Esophagus squamous epithelium (tissue), 4 donors: ENCODE data around the gene KHNYN.

Source experiments
- POLR2A ChIP-seq, 4 donors: fragments of 450-650 bp; IDR thresholded peaks; one replicate each; pipeline ENCODE4 v1.6.1; 2017; ENCODE audit warnings: antibody characterized with exemption in 4 of 4, mild to moderate bottlenecking in 4 of 4, moderate library complexity in 3 of 4
- TF ChIP-seq, protein P1 (sequence below), 6 experiments: fragments of 450-650 bp in 4 of 6; fragments of 200-600 bp in 2 of 6; sonication (generic) in 2 of 6; IDR thresholded peaks; one replicate each; pipeline ENCODE4 v1.5.1; 2016 to 2019; ENCODE audit warnings: antibody characterized with exemption in 6 of 6, mild to moderate bottlenecking in 4 of 6, moderate library complexity in 4 of 6

DNA sequence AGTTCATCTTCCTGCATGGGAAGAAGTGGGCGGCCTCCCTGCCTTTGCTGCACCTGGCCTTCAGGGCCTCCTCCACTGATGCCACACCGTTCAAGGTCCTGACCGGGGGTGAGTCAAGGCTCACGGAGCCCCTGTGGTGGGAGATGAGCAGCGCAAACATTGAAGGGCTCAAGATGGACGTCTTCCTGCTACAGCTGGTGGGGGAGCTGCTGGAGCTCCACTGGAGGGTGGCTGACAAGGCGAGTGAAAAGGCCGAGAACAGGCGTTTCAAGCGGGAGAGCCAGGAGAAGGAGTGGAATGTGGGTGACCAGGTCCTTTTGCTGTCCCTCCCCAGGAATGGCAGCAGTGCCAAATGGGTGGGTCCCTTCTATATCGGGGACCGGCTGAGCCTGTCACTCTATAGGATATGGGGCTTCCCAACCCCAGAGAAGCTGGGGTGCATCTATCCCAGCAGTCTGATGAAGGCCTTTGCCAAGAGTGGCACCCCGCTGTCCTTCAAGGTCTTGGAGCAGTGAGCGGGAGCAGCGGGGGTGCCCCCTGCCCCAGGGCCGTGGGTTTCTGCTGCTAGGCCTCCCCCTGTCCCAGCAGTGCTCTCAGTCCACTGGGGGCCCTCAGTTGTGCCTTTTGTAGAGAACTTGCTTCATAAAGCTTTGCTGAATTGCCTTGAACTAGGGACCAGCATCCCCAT, 12.7 kb upstream of the KHNYN start:
- TF ChIP-seq, protein P1, sequence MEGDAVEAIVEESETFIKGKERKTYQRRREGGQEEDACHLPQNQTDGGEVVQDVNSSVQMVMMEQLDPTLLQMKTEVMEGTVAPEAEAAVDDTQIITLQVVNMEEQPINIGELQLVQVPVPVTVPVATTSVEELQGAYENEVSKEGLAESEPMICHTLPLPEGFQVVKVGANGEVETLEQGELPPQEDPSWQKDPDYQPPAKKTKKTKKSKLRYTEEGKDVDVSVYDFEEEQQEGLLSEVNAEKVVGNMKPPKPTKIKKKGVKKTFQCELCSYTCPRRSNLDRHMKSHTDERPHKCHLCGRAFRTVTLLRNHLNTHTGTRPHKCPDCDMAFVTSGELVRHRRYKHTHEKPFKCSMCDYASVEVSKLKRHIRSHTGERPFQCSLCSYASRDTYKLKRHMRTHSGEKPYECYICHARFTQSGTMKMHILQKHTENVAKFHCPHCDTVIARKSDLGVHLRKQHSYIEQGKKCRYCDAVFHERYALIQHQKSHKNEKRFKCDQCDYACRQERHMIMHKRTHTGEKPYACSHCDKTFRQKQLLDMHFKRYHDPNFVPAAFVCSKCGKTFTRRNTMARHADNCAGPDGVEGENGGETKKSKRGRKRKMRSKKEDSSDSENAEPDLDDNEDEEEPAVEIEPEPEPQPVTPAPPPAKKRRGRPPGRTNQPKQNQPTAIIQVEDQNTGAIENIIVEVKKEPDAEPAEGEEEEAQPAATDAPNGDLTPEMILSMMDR (IDR thresholded peaks at IDR 0.05), result no peak
- TF ChIP-seq POLR2A (IDR thresholded peaks at IDR 0.05), result no peak
